Esophagus squamous epithelium (tissue), 4 donors: ENCODE measurements around the gene GRIP2.

Experiments
- CTCF ChIP-seq, 6 experiments: fragments of 450-650 bp in 4 of 6; fragments of 200-600 bp in 2 of 6; sonication (generic) in 2 of 6; IDR thresholded peaks; one replicate each; pipeline ENCODE4 v1.5.1; 2016 to 2019; ENCODE audit warnings: antibody characterized with exemption in 6 of 6, mild to moderate bottlenecking in 4 of 6, moderate library complexity in 4 of 6
- POLR2A ChIP-seq, 4 donors: fragments of 450-650 bp; IDR thresholded peaks; one replicate each; pipeline ENCODE4 v1.6.1; 2017; ENCODE audit warnings: antibody characterized with exemption in 4 of 4, mild to moderate bottlenecking in 4 of 4, moderate library complexity in 3 of 4

GRCh38 chr3:14468621-14468981, 71.5 kb downstream of the GRIP2 start:
- TF ChIP-seq CTCF (IDR thresholded peaks at IDR 0.05) (no peak), POLR2A (IDR thresholded peaks at IDR 0.05) (no peak)
